Osteocyte (in vitro differentiated cells): ENCODE results near the gene MAPRE2. TPM values are rescaled to one million over a fixed set of nuclear protein-coding genes. Genes with fewer than 3 reads are reported as not detected.

Source experiments
- DNase-seq: peaks from one replicate; pipeline ENCODE4 v3.0.0; 2021; ENCODE audit warnings: mixed read lengths; ENCODE audit not compliant: unreplicated experiment; ENCODE audit errors: extremely low spot score
- H3K27ac Mint-ChIP-seq: one replicate; pipeline ENCODE4 v1.8.0; 2021; ENCODE audit warnings: mild to moderate bottlenecking, mixed read lengths; ENCODE audit not compliant: unreplicated experiment
- H3K27me3 Mint-ChIP-seq: one replicate; pipeline ENCODE4 v1.8.0; 2021; ENCODE audit warnings: mixed read lengths; ENCODE audit not compliant: unreplicated experiment
- H3K36me3 Mint-ChIP-seq: one replicate; pipeline ENCODE4 v1.8.0; 2021; ENCODE audit warnings: mixed read lengths; ENCODE audit not compliant: unreplicated experiment
- H3K4me1 Mint-ChIP-seq: one replicate; pipeline ENCODE4 v1.8.0; 2021; ENCODE audit warnings: mixed read lengths; ENCODE audit not compliant: unreplicated experiment
- H3K4me3 Mint-ChIP-seq: one replicate; pipeline ENCODE4 v1.8.0; 2021; ENCODE audit warnings: mild to moderate bottlenecking, moderate library complexity, mixed read lengths; ENCODE audit not compliant: unreplicated experiment
- H3K9me3 Mint-ChIP-seq: one replicate; pipeline ENCODE4 v1.8.0; 2021; ENCODE audit warnings: mixed read lengths; ENCODE audit not compliant: unreplicated experiment
- CTCF ChIP-seq: fragments of 200-600 bp; sonication (generic); IDR thresholded peaks from 2 replicates; pipeline ENCODE4 v1.5.0; 2021; ENCODE audit warnings: antibody characterized with exemption, mild to moderate bottlenecking, moderate library complexity
- total RNA-seq: library from RNA; stranded (reverse); gene quantifications from 2 replicates; pipeline ENCODE4 v1.2.1, GENCODE V29; 2021

The MAPRE2 gene
- total RNA-seq, 1 donor from 2014 or later: 50.0 TPM

- peaks cover 12% of the 10 kb centered on the region for H3K4me1 Mint-ChIP-seq
- H3K4me3 Mint-ChIP-seq: no peak overlapping the region
- H3K27ac Mint-ChIP-seq: no peak overlapping the region
- no peaks in the 10 kb centered on the region for H3K27me3 Mint-ChIP-seq
- no peaks in the 10 kb centered on the region for H3K36me3 Mint-ChIP-seq
- no peak for DNase-seq
- no peak for TF ChIP-seq CTCF
- no peaks in the 10 kb centered on the region for H3K9me3 Mint-ChIP-seq
Measured at GRCh38 chr18:35024965-35025364, 16.2 kb upstream of the MAPRE2 start.

GRCh38 chr18:35026407-35027061 is 14.7 kb upstream of the MAPRE2 start:
- H3K27me3 Mint-ChIP-seq: no peaks in the 10 kb centered on the region
- no peak for TF ChIP-seq CTCF
- H3K4me1 Mint-ChIP-seq: peaks cover 23% of the 10 kb centered on the region
- no peak for DNase-seq
- no peak overlapping the region for H3K4me3 Mint-ChIP-seq
- no peaks in the 10 kb centered on the region for H3K9me3 Mint-ChIP-seq
- H3K36me3 Mint-ChIP-seq: no peaks in the 10 kb centered on the region
- H3K27ac Mint-ChIP-seq: no peak overlapping the region

GRCh38 chr18:35027206-35027605 is 14.0 kb upstream of the MAPRE2 start:
- Mint-ChIP-seq H3K4me3 (no peak overlapping the region), H3K4me1 (peaks cover 23% of the 10 kb centered on the region), H3K27me3 (no peaks in the 10 kb centered on the region), H3K27ac (no peak overlapping the region), H3K9me3 (no peaks in the 10 kb centered on the region), H3K36me3 (no peaks in the 10 kb centered on the region)
- TF ChIP-seq CTCF: no peak
- no peak for DNase-seq

GRCh38 chr18:35028536-35028935 is 12.7 kb upstream of the MAPRE2 start:
- Mint-ChIP-seq H3K9me3 (no peaks in the 10 kb centered on the region), H3K36me3 (no peaks in the 10 kb centered on the region), H3K4me3 (no peak overlapping the region), H3K4me1 (peaks cover 23% of the 10 kb centered on the region), H3K27ac (no peak overlapping the region), H3K27me3 (no peaks in the 10 kb centered on the region)
- no peak for TF ChIP-seq CTCF
- DNase-seq: no peak

- Mint-ChIP-seq H3K4me3 (no peak overlapping the region), H3K4me1 (peaks cover 23% of the 10 kb centered on the region), H3K27ac (peak overlapping the region; percentile 61), H3K27me3 (no peaks in the 10 kb centered on the region), H3K9me3 (no peaks in the 10 kb centered on the region), H3K36me3 (no peaks in the 10 kb centered on the region)
- DNase-seq: no peak
- no peak for TF ChIP-seq CTCF
Measured at GRCh38 chr18:35029103-35029502, 12.1 kb upstream of the MAPRE2 start.
